Measurements from ENCODE around the gene PDGFA. TPM values are rescaled to one million over a fixed set of nuclear protein-coding genes. Genes with fewer than 3 reads are reported as not detected.
A peak's percentile ranks its signal among the peaks of the same experiment; 100 is the strongest.

PDGFA gene
- total and polyA plus RNA-seq, 7 experiments from 2014 or later, result 0.16 to 2.6 (median 1.1) TPM; not detected in 3

GRCh38 chr7:507623-508300, 11.9 kb downstream of the PDGFA start:
- H3K27me3 ChIP-seq (ENCODE audit: control insufficient read depth in 2 of 2, insufficient read depth in 2 of 2, low read length in 2 of 2), result no peaks in the 10 kb centered on the region
- ATAC-seq (no peak), DNase-seq (peak in 1 of 9 donors; percentile 4)
- no peaks in the 10 kb centered on the region for H3K9me3 ChIP-seq (ENCODE audit: control insufficient read depth in 2 of 3, low read length in 3 of 3)
- H3K4me1 Mint-ChIP-seq, result no peaks in the 10 kb centered on the region
- no peak overlapping the region for H3K27ac ChIP-seq (ENCODE audit: low read depth, low read length)
- ChIA-PET POLR2A (no interaction called here), CTCF (no interaction called here)
- no peak overlapping the region for H3K4me3 Mint-ChIP-seq
- no peaks in the 10 kb centered on the region for H3K36me3 ChIP-seq (ENCODE audit: control insufficient read depth in 2 of 3, insufficient read depth in 3 of 3, low read length in 3 of 3)
- H3K27me3 Mint-ChIP-seq, result no peaks in the 10 kb centered on the region
- no peaks in the 10 kb centered on the region for H3K9me3 Mint-ChIP-seq
- no peak overlapping the region for H3K27ac Mint-ChIP-seq
- H3K36me3 Mint-ChIP-seq, result no peaks in the 10 kb centered on the region
- intact Hi-C loops (cut with micrococcal nuclease), result no loop called here
- H3K4me3 ChIP-seq (ENCODE audit: low read length), result no peak overlapping the region
- H3K4me1 ChIP-seq (ENCODE audit: control insufficient read depth in 2 of 2, insufficient read depth in 2 of 2, low read length in 2 of 2), result no peaks in the 10 kb centered on the region

DNA sequence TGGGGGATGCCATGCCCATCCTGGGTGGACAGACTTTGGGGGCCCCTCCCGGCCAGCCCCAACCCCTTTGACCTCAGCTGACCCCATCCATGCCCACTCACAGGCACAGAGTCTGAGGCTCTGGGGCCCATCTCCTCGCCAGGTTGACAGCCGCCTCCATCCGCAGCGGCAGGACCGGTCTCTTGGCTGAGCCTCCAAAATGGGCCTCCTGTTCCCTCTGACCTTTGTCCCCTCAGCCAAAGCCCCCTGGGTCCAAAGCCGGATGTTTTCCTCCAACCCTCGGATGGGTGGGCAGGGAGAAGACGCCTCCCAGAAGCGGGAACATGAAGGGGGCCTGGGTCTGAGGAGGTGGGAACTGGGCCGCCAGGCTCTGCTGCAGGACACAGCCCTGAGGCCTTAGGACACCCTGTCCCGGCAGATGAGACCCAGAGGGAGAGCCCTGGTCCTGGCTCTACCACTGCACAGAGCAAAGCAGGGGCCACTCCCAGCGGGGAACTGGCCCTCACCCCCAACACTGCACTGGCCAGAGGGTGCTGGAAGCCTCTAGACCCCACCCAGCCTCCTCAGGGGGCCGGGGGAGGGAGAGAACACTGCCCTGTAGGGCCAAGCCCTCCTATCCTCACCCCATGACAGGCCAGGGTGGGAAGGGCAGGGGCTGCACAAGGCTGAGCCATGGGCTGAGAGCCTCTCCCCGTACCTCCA, 12.6 kb downstream of the PDGFA start:
- ATAC-seq (no peak), DNase-seq (peak in 1 of 9 donors; percentile 4)
- Mint-ChIP-seq H3K9me3 (no peaks in the 10 kb centered on the region), H3K4me3 (no peak overlapping the region), H3K36me3 (no peaks in the 10 kb centered on the region), H3K27me3 (no peaks in the 10 kb centered on the region), H3K4me1 (no peaks in the 10 kb centered on the region), H3K27ac (no peak overlapping the region)
- Histone ChIP-seq H3K4me3 (ENCODE audit: low read length) (no peak overlapping the region), H3K27ac (ENCODE audit: low read depth, low read length) (no peak overlapping the region), H3K27me3 (ENCODE audit: control insufficient read depth in 2 of 2, insufficient read depth in 2 of 2, low read length in 2 of 2) (no peaks in the 10 kb centered on the region), H3K9me3 (ENCODE audit: control insufficient read depth in 2 of 3, low read length in 3 of 3) (no peaks in the 10 kb centered on the region), H3K4me1 (ENCODE audit: control insufficient read depth in 2 of 2, insufficient read depth in 2 of 2, low read length in 2 of 2) (no peaks in the 10 kb centered on the region), H3K36me3 (ENCODE audit: control insufficient read depth in 2 of 3, insufficient read depth in 3 of 3, low read length in 3 of 3) (no peaks in the 10 kb centered on the region)
- ChIA-PET POLR2A (no interaction called here), CTCF (no interaction called here)
- intact Hi-C loops (cut with micrococcal nuclease), result no loop called here

DNA sequence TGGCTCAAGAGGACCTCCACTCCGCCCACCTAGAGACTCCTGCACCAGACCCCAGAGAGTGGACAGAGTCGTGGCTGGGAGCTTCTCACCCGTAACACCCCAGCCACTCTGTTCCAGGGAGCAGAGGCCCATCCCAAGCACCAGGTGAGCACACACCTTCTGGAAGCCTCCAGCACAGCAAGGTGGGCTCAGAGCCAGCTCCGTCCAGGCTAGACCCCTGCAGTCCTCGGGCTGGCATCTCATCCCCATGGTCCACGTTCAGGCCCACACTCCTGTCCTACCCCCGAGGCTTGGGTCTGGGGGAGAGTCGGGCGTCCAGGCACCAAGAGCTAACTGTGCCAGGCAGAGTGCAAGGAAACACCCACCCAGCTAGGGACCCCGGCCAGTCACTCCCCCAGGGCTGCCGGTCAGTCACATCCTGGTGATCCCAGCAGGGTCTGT, 13.2 kb downstream of the PDGFA start:
- CTCF ChIA-PET, result no interaction called here
- Histone ChIP-seq H3K27ac (ENCODE audit: low read depth, low read length) (no peak overlapping the region), H3K9me3 (ENCODE audit: control insufficient read depth in 2 of 3, low read length in 3 of 3) (no peaks in the 10 kb centered on the region), H3K4me3 (ENCODE audit: low read length) (no peak overlapping the region), H3K27me3 (ENCODE audit: control insufficient read depth in 2 of 2, insufficient read depth in 2 of 2, low read length in 2 of 2) (no peaks in the 10 kb centered on the region), H3K36me3 (ENCODE audit: control insufficient read depth in 2 of 3, insufficient read depth in 3 of 3, low read length in 3 of 3) (no peaks in the 10 kb centered on the region), H3K4me1 (ENCODE audit: control insufficient read depth in 2 of 2, insufficient read depth in 2 of 2, low read length in 2 of 2) (no peaks in the 10 kb centered on the region)
- H3K27me3 Mint-ChIP-seq, result no peaks in the 10 kb centered on the region
- H3K9me3 Mint-ChIP-seq, result no peaks in the 10 kb centered on the region
- DNase-seq (peak in 1 of 9 donors; percentile 3), ATAC-seq (no peak)
- no peaks in the 10 kb centered on the region for H3K4me1 Mint-ChIP-seq
- POLR2A ChIA-PET, result no interaction called here
- H3K36me3 Mint-ChIP-seq, result no peaks in the 10 kb centered on the region
- H3K27ac Mint-ChIP-seq, result no peak overlapping the region
- intact Hi-C loops (cut with micrococcal nuclease), result no loop called here
- no peak overlapping the region for H3K4me3 Mint-ChIP-seq

- Mint-ChIP-seq H3K27ac (no peak overlapping the region), H3K36me3 (no peaks in the 10 kb centered on the region), H3K4me3 (no peak overlapping the region), H3K27me3 (no peaks in the 10 kb centered on the region), H3K9me3 (no peaks in the 10 kb centered on the region), H3K4me1 (no peaks in the 10 kb centered on the region)
- peak in 1 of 9 donors; percentile 4 for DNase-seq
- H3K27ac ChIP-seq (ENCODE audit: low read depth, low read length), result no peak overlapping the region
- H3K4me3 ChIP-seq (ENCODE audit: low read length), result no peak overlapping the region
- no peaks in the 10 kb centered on the region for H3K9me3 ChIP-seq (ENCODE audit: control insufficient read depth in 2 of 3, low read length in 3 of 3)
- no peaks in the 10 kb centered on the region for H3K36me3 ChIP-seq (ENCODE audit: control insufficient read depth in 2 of 3, insufficient read depth in 3 of 3, low read length in 3 of 3)
- no peaks in the 10 kb centered on the region for H3K27me3 ChIP-seq (ENCODE audit: control insufficient read depth in 2 of 2, insufficient read depth in 2 of 2, low read length in 2 of 2)
- POLR2A ChIA-PET, result no interaction called here
- no peaks in the 10 kb centered on the region for H3K4me1 ChIP-seq (ENCODE audit: control insufficient read depth in 2 of 2, insufficient read depth in 2 of 2, low read length in 2 of 2)
- intact Hi-C loops (cut with micrococcal nuclease), result no loop called here
- ATAC-seq, result no peak
- CTCF ChIA-PET, result no interaction called here
Observed at GRCh38 chr7:505171-505570, 14.5 kb downstream of the PDGFA start.

DNA sequence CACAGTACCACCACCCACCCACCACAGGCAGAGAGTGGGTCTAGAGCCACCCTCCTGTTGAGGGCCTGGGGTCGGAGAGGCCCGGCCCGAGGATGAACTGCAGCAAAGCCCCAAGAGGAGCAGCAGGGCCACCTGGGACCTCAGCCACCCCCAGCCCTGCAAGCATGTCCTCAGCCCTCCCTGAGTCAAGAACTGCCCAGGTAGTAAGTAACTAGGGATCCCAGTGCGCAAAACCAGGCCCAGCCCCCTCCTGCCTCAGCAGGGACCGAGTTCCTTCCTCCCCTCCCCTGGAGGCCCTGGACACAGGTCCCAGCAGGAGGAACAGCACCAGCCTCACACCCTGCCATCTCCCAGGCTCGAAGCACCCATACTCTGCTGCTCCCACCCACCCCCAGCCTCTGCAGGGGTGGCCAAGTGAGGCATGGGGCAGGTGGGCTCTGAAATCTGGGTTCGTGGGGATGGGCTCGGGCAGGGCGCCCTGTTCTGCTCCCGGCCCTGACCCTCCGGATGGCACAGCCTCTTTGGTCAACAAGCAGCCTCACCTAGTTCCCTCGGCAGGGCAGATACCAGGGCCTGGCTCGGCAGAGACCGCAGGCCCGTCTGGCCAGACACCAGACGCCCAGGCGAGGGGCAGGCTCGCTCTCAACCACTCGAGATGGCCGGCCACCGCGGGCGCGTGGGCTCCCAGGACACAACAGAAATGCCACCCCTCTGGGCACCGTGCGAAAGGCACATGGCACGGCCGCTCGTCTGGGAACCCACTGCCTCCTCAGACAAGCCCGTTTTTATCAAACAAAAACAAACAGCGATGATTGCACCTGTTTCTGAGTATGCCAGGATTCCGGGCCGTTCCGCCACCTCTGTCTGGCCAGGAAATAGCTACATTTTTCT, 15.2 kb downstream of the PDGFA start:
- Histone ChIP-seq H3K4me3 (ENCODE audit: low read length) (no peak overlapping the region), H3K27me3 (ENCODE audit: control insufficient read depth in 2 of 2, insufficient read depth in 2 of 2, low read length in 2 of 2) (no peaks in the 10 kb centered on the region), H3K4me1 (ENCODE audit: control insufficient read depth in 2 of 2, insufficient read depth in 2 of 2, low read length in 2 of 2) (no peaks in the 10 kb centered on the region), H3K27ac (ENCODE audit: low read depth, low read length) (no peak overlapping the region), H3K9me3 (ENCODE audit: control insufficient read depth in 2 of 3, low read length in 3 of 3) (no peaks in the 10 kb centered on the region), H3K36me3 (ENCODE audit: control insufficient read depth in 2 of 3, insufficient read depth in 3 of 3, low read length in 3 of 3) (no peaks in the 10 kb centered on the region)
- Mint-ChIP-seq H3K27ac (no peak overlapping the region), H3K27me3 (no peaks in the 10 kb centered on the region), H3K9me3 (no peaks in the 10 kb centered on the region), H3K36me3 (no peaks in the 10 kb centered on the region), H3K4me1 (no peaks in the 10 kb centered on the region), H3K4me3 (no peak overlapping the region)
- no peak for ATAC-seq
- peak in 1 of 9 donors; percentile 5 for DNase-seq
- intact Hi-C loops (cut with micrococcal nuclease), result no loop called here
- ChIA-PET CTCF (no interaction called here), POLR2A (no interaction called here)

GRCh38 chr7:503575-504111, 16.0 kb downstream of the PDGFA start:
- Mint-ChIP-seq H3K4me3 (no peak overlapping the region), H3K9me3 (no peaks in the 10 kb centered on the region), H3K27ac (no peak overlapping the region), H3K27me3 (no peaks in the 10 kb centered on the region), H3K4me1 (no peaks in the 10 kb centered on the region), H3K36me3 (no peaks in the 10 kb centered on the region)
- H3K4me3 ChIP-seq (ENCODE audit: low read length), result no peak overlapping the region
- H3K27me3 ChIP-seq (ENCODE audit: control insufficient read depth in 2 of 2, insufficient read depth in 2 of 2, low read length in 2 of 2), result no peaks in the 10 kb centered on the region
- H3K27ac ChIP-seq (ENCODE audit: low read depth, low read length), result no peak overlapping the region
- DNase-seq (peak in 1 of 9 donors; percentile 7), ATAC-seq (no peak)
- POLR2A ChIA-PET, result no interaction called here
- CTCF ChIA-PET, result no interaction called here
- H3K9me3 ChIP-seq (ENCODE audit: control insufficient read depth in 2 of 3, low read length in 3 of 3), result no peaks in the 10 kb centered on the region
- no peaks in the 10 kb centered on the region for H3K4me1 ChIP-seq (ENCODE audit: control insufficient read depth in 2 of 2, insufficient read depth in 2 of 2, low read length in 2 of 2)
- intact Hi-C loops (cut with micrococcal nuclease), result no loop called here
- no peaks in the 10 kb centered on the region for H3K36me3 ChIP-seq (ENCODE audit: control insufficient read depth in 2 of 3, insufficient read depth in 3 of 3, low read length in 3 of 3)
